IgD-negative memory B cell (primary cell): ENCODE results near the gene GJB5. TPM values are rescaled to one million over a fixed set of nuclear protein-coding genes. Genes with fewer than 3 reads are reported as not detected.

Experiments
- H3K27ac Mint-ChIP-seq, 3 donors: one replicate each; pipeline ENCODE4 v1.8.0; 2020 to 2022; ENCODE audit warnings: mild to moderate bottlenecking in 3 of 3, mixed read lengths in 3 of 3, moderate library complexity in 1 of 3
- H3K27me3 Mint-ChIP-seq: one replicate; pipeline ENCODE4 v1.8.0; 2021; ENCODE audit warnings: mixed read lengths
- H3K36me3 Mint-ChIP-seq: one replicate; pipeline ENCODE4 v1.8.0; 2020; ENCODE audit warnings: mild to moderate bottlenecking, mixed read lengths
- H3K4me1 Mint-ChIP-seq, 3 donors: one replicate each; pipeline ENCODE4 v1.8.0; 2020 to 2022; ENCODE audit warnings: mixed read lengths in 3 of 3, mild to moderate bottlenecking in 1 of 3
- H3K4me3 Mint-ChIP-seq, 4 donors: one replicate each; pipeline ENCODE4 v1.8.0; 2020 to 2022; ENCODE audit warnings: mild to moderate bottlenecking in 4 of 4, mixed read lengths in 4 of 4, moderate library complexity in 3 of 4
- H3K9me3 Mint-ChIP-seq, 3 donors: one replicate each; pipeline ENCODE4 v1.8.0; 2020 to 2021; ENCODE audit warnings: mixed read lengths in 3 of 3, mild to moderate bottlenecking in 1 of 3
- polyA plus RNA-seq: library from polyadenylated mRNA; unstranded; fragments of 300-500 nt; fragmentation: Illumina TruSeq; gene quantifications from one replicate; pipeline ENCODE4 v1.2.3, GENCODE V29; 2021

GJB5 gene
- polyA plus RNA-seq, 1 donor from 2014 or later = not detected

GRCh38 chr1:34790985-34791384, 36.1 kb downstream of the GJB5 start:
- H3K27ac Mint-ChIP-seq = peak overlapping the region in 1 of 3 donors; percentile 55
- H3K27me3 Mint-ChIP-seq = peaks cover 35% of the 10 kb centered on the region

GRCh38 chr1:34792424-34792823, 37.6 kb downstream of the GJB5 start:
- H3K27ac Mint-ChIP-seq = no peak overlapping the region
- peaks cover 5% of the 10 kb centered on the region for H3K36me3 Mint-ChIP-seq
- peak overlapping the region in 3 of 4 donors; percentile 18 to 87 (median 75) for H3K4me3 Mint-ChIP-seq
- peaks cover 9 to 21% (median 15%) of the 10 kb centered on the region in 3 donors for H3K4me1 Mint-ChIP-seq
- H3K9me3 Mint-ChIP-seq = no peaks in the 10 kb centered on the region
- H3K27me3 Mint-ChIP-seq = peaks cover 38% of the 10 kb centered on the region

More at GRCh38 chr1:34790985-34791384, 36.1 kb downstream of the GJB5 start:
- no peak overlapping the region for H3K4me3 Mint-ChIP-seq
- H3K9me3 Mint-ChIP-seq = no peaks in the 10 kb centered on the region
- peaks cover under 1 to 18% (median 6%) of the 10 kb centered on the region in 3 donors for H3K4me1 Mint-ChIP-seq
- H3K36me3 Mint-ChIP-seq = peaks cover 2% of the 10 kb centered on the region

GRCh38 chr1:34792868-34793727, 38.3 kb downstream of the GJB5 start, which contains the start of gene GJA4:
Gene GJA4, plus strand, starts transcription at chr1:34792999. Its CDS starts 1,215 bp downstream, at chr1:34794214.
- Mint-ChIP-seq H3K4me3 (peak within 1 kb of the TSS in 3 of 4 donors; percentile 38 to 87 (median 79)), H3K27me3 (peaks cover 38% of the 10 kb centered on the region), H3K27ac (peak within 1 kb of the TSS in 1 of 3 donors; percentile 37)

GRCh38 chr1:34794001-34794789, 39.3 kb downstream of the GJB5 start:
- Mint-ChIP-seq H3K4me3 (peak overlapping the region in 1 of 4 donors; percentile 47), H3K36me3 (peaks cover 7% of the 10 kb centered on the region), H3K9me3 (no peaks in the 10 kb centered on the region), H3K27me3 (peaks cover 38% of the 10 kb centered on the region), H3K4me1 (peaks cover 9 to 19% (median 15%) of the 10 kb centered on the region in 3 donors), H3K27ac (peak overlapping the region in 1 of 3 donors; percentile 86)

More at GRCh38 chr1:34792868-34793727, 38.3 kb downstream of the GJB5 start, which contains the start of gene GJA4:
- H3K4me1 Mint-ChIP-seq = peaks cover 9 to 21% (median 15%) of the 10 kb centered on the region in 3 donors
- peaks cover 7% of the 10 kb centered on the region for H3K36me3 Mint-ChIP-seq
- H3K9me3 Mint-ChIP-seq = no peaks in the 10 kb centered on the region

GRCh38 chr1:34794790-34795180, 39.9 kb downstream of the GJB5 start:
- H3K36me3 Mint-ChIP-seq = peaks cover 7% of the 10 kb centered on the region
- peaks cover 37% of the 10 kb centered on the region for H3K27me3 Mint-ChIP-seq
- no peak overlapping the region for H3K27ac Mint-ChIP-seq
- H3K4me1 Mint-ChIP-seq = peaks cover 9 to 19% (median 15%) of the 10 kb centered on the region in 3 donors
- peak overlapping the region in 1 of 4 donors; percentile 28 for H3K4me3 Mint-ChIP-seq
- no peaks in the 10 kb centered on the region for H3K9me3 Mint-ChIP-seq

GRCh38 chr1:34795916-34796315, 41.1 kb downstream of the GJB5 start:
- no peak overlapping the region for H3K27ac Mint-ChIP-seq
- peak overlapping the region in 1 of 4 donors; percentile 50 for H3K4me3 Mint-ChIP-seq
- H3K4me1 Mint-ChIP-seq = peaks cover 9 to 16% (median 15%) of the 10 kb centered on the region in 3 donors
- H3K36me3 Mint-ChIP-seq = peaks cover 7% of the 10 kb centered on the region
- no peaks in the 10 kb centered on the region for H3K9me3 Mint-ChIP-seq
- peaks cover 34% of the 10 kb centered on the region for H3K27me3 Mint-ChIP-seq

GRCh38 chr1:34796990-34797389, 42.1 kb downstream of the GJB5 start:
- Mint-ChIP-seq H3K36me3 (peaks cover 7% of the 10 kb centered on the region), H3K27ac (peak overlapping the region in 1 of 3 donors; percentile 71), H3K4me1 (peaks cover 9 to 14% (median 11%) of the 10 kb centered on the region in 3 donors), H3K9me3 (no peaks in the 10 kb centered on the region), H3K4me3 (peak overlapping the region in 1 of 4 donors; percentile 82), H3K27me3 (peaks cover 28% of the 10 kb centered on the region)

GRCh38 chr1:34800214-34800613, 45.4 kb downstream of the GJB5 start:
- Mint-ChIP-seq H3K27ac (no peak overlapping the region), H3K36me3 (peaks cover 9% of the 10 kb centered on the region), H3K4me1 (peaks cover 8 to 11% (median 9%) of the 10 kb centered on the region in 3 donors), H3K4me3 (no peak overlapping the region), H3K27me3 (peaks cover 9% of the 10 kb centered on the region), H3K9me3 (peaks cover 0 to 13% (median 2%) of the 10 kb centered on the region in 3 donors)

- Mint-ChIP-seq H3K27ac (no peak overlapping the region), H3K27me3 (peaks cover 2% of the 10 kb centered on the region), H3K36me3 (peaks cover 10% of the 10 kb centered on the region), H3K4me1 (no peaks in the 10 kb centered on the region), H3K9me3 (peaks cover 0 to 13% (median 2%) of the 10 kb centered on the region in 3 donors), H3K4me3 (no peak overlapping the region)
These were observed 48.9 kb downstream of the GJB5 start for GRCh38 chr1:34803770-34804169.

GRCh38 chr1:34806396-34806795, 51.5 kb downstream of the GJB5 start:
- peaks cover 2 to 18% (median 4%) of the 10 kb centered on the region in 3 donors for H3K9me3 Mint-ChIP-seq
- no peak overlapping the region for H3K27ac Mint-ChIP-seq
- peaks cover 2% of the 10 kb centered on the region for H3K27me3 Mint-ChIP-seq
- peaks cover 12% of the 10 kb centered on the region for H3K36me3 Mint-ChIP-seq
- no peak overlapping the region for H3K4me3 Mint-ChIP-seq
- no peaks in the 10 kb centered on the region for H3K4me1 Mint-ChIP-seq

Other genes with a start within 250 kb of the GJB5 start
- not detected for gene GJB4, start 4.7 kb downstream of the GJB5 start, polyA plus RNA-seq
- not detected for gene GJB3, start 26.2 kb downstream of the GJB5 start, polyA plus RNA-seq
- gene GJA4, start 38.0 kb downstream of the GJB5 start, polyA plus RNA-seq = not detected
- 73.4 TPM for gene SMIM12, start 104.7 kb downstream of the GJB5 start, polyA plus RNA-seq
- 0.33 TPM for gene DLGAP3, start 174.6 kb downstream of the GJB5 start, polyA plus RNA-seq
- gene TMEM35B, start 230.3 kb downstream of the GJB5 start, polyA plus RNA-seq = 70.7 TPM